Muscle layer of colon (tissue), 2 donors: ENCODE measurements around the gene TULP1.

Experiments
- H3K27ac ChIP-seq: one replicate; pipeline ENCODE4 v1.7.0; 2013; ENCODE audit warnings: low read depth, mild to moderate bottlenecking, low read length, moderate library complexity
- H3K27me3 ChIP-seq, 2 donors: one replicate each; pipeline ENCODE4 v1.7.0; 2013; ENCODE audit warnings: low read length in 2 of 2, mild to moderate bottlenecking in 2 of 2; ENCODE audit not compliant: insufficient read depth in 2 of 2, control insufficient read depth in 1 of 2
- H3K36me3 ChIP-seq: one replicate; pipeline ENCODE4 v1.7.0; 2013; ENCODE audit warnings: mild to moderate bottlenecking, low read length; ENCODE audit not compliant: insufficient read depth
- H3K4me1 ChIP-seq: one replicate; pipeline ENCODE4 v1.7.0; 2013; ENCODE audit warnings: mild to moderate bottlenecking, low read length; ENCODE audit not compliant: insufficient read depth
- H3K4me3 ChIP-seq, 2 donors: one replicate each; pipeline ENCODE4 v1.7.0; 2013; ENCODE audit warnings: low read length in 2 of 2, low read depth in 1 of 2, mild to moderate bottlenecking in 1 of 2, moderate library complexity in 1 of 2
- H3K9ac ChIP-seq: one replicate; pipeline ENCODE4 v1.7.0; 2013; ENCODE audit warnings: low read length
- H3K9me3 ChIP-seq: one replicate; pipeline ENCODE4 v1.7.0; 2013; ENCODE audit warnings: mild to moderate bottlenecking, low read length
- donor health status: abdominal sarcoma.
- donor health status: Adenocarcinoma of cecum.

Gene TULP1

GRCh38 chr6:35480176-35480575 lies 32.5 kb downstream of the TULP1 start:
- H3K27ac ChIP-seq, result no peak overlapping the region
- H3K9me3 ChIP-seq, result no peaks in the 10 kb centered on the region
- H3K4me1 ChIP-seq, result peaks cover 21% of the 10 kb centered on the region
- H3K36me3 ChIP-seq, result peaks cover 81% of the 10 kb centered on the region
- no peak overlapping the region for H3K9ac ChIP-seq
- H3K27me3 ChIP-seq, result no peaks in the 10 kb centered on the region
- H3K4me3 ChIP-seq, result no peak overlapping the region

GRCh38 chr6:35478259-35478658 lies 34.4 kb downstream of the TULP1 start:
- Histone ChIP-seq H3K4me1 (peaks cover 6% of the 10 kb centered on the region), H3K9me3 (no peaks in the 10 kb centered on the region), H3K27ac (no peak overlapping the region), H3K4me3 (no peak overlapping the region), H3K36me3 (peaks cover 78% of the 10 kb centered on the region), H3K9ac (no peak overlapping the region), H3K27me3 (no peaks in the 10 kb centered on the region)

- H3K4me1 ChIP-seq, result peaks cover 5% of the 10 kb centered on the region
- peaks cover 76% of the 10 kb centered on the region for H3K36me3 ChIP-seq
- H3K27ac ChIP-seq, result no peak overlapping the region
- no peak overlapping the region for H3K4me3 ChIP-seq
- H3K9me3 ChIP-seq, result no peaks in the 10 kb centered on the region
- H3K9ac ChIP-seq, result no peak overlapping the region
- H3K27me3 ChIP-seq, result no peaks in the 10 kb centered on the region
Observed at GRCh38 chr6:35477551-35478179, 35.0 kb downstream of the TULP1 start.

- H3K9me3 ChIP-seq, result no peaks in the 10 kb centered on the region
- no peak overlapping the region for H3K27ac ChIP-seq
- H3K9ac ChIP-seq, result no peak overlapping the region
- H3K4me1 ChIP-seq, result peaks cover 9% of the 10 kb centered on the region
- H3K4me3 ChIP-seq, result no peak overlapping the region
- H3K36me3 ChIP-seq, result peaks cover 79% of the 10 kb centered on the region
- no peaks in the 10 kb centered on the region for H3K27me3 ChIP-seq
Observed at GRCh38 chr6:35477028-35477427, 35.7 kb downstream of the TULP1 start.

- Histone ChIP-seq H3K4me1 (peaks cover 13% of the 10 kb centered on the region), H3K27ac (no peak overlapping the region), H3K36me3 (peaks cover 82% of the 10 kb centered on the region), H3K9ac (no peak overlapping the region), H3K27me3 (no peaks in the 10 kb centered on the region), H3K4me3 (no peak overlapping the region), H3K9me3 (no peaks in the 10 kb centered on the region)
Observed at GRCh38 chr6:35476004-35476403, 36.7 kb downstream of the TULP1 start.

GRCh38 chr6:35475573-35475972 lies 37.1 kb downstream of the TULP1 start:
- H3K9me3 ChIP-seq, result no peaks in the 10 kb centered on the region
- H3K36me3 ChIP-seq, result peaks cover 82% of the 10 kb centered on the region
- H3K27ac ChIP-seq, result no peak overlapping the region
- H3K4me1 ChIP-seq, result peaks cover 17% of the 10 kb centered on the region
- no peak overlapping the region for H3K9ac ChIP-seq
- no peaks in the 10 kb centered on the region for H3K27me3 ChIP-seq
- H3K4me3 ChIP-seq, result no peak overlapping the region

- Histone ChIP-seq H3K4me1 (peaks cover 22% of the 10 kb centered on the region), H3K9me3 (no peaks in the 10 kb centered on the region), H3K4me3 (no peak overlapping the region), H3K36me3 (peaks cover 84% of the 10 kb centered on the region), H3K27me3 (no peaks in the 10 kb centered on the region), H3K27ac (no peak overlapping the region), H3K9ac (no peak overlapping the region)
Observed at GRCh38 chr6:35474942-35475570, 37.6 kb downstream of the TULP1 start.

- Histone ChIP-seq H3K4me3 (no peak overlapping the region), H3K4me1 (peaks cover 29% of the 10 kb centered on the region), H3K9me3 (no peaks in the 10 kb centered on the region), H3K36me3 (peaks cover 84% of the 10 kb centered on the region), H3K27me3 (no peaks in the 10 kb centered on the region), H3K9ac (no peak overlapping the region), H3K27ac (no peak overlapping the region)
Observed at GRCh38 chr6:35474131-35474941, 38.4 kb downstream of the TULP1 start.

- H3K4me1 ChIP-seq, result peaks cover 29% of the 10 kb centered on the region
- H3K27ac ChIP-seq, result no peak overlapping the region
- H3K9me3 ChIP-seq, result no peaks in the 10 kb centered on the region
- peaks cover 79% of the 10 kb centered on the region for H3K36me3 ChIP-seq
- no peaks in the 10 kb centered on the region for H3K27me3 ChIP-seq
- H3K9ac ChIP-seq, result no peak overlapping the region
- no peak overlapping the region for H3K4me3 ChIP-seq
Observed at GRCh38 chr6:35473850-35474130, 38.9 kb downstream of the TULP1 start.

- Histone ChIP-seq H3K4me1 (peaks cover 29% of the 10 kb centered on the region), H3K36me3 (peaks cover 75% of the 10 kb centered on the region)
Observed at GRCh38 chr6:35473075-35473849, 39.4 kb downstream of the TULP1 start.

GRCh38 chr6:35471836-35472345 lies 40.8 kb downstream of the TULP1 start:
- peaks cover 62% of the 10 kb centered on the region for H3K36me3 ChIP-seq
- H3K9me3 ChIP-seq, result no peaks in the 10 kb centered on the region
- no peak overlapping the region for H3K9ac ChIP-seq
- peaks cover 29% of the 10 kb centered on the region for H3K4me1 ChIP-seq
- H3K27ac ChIP-seq, result no peak overlapping the region
- no peaks in the 10 kb centered on the region for H3K27me3 ChIP-seq
- H3K4me3 ChIP-seq, result no peak overlapping the region

More at GRCh38 chr6:35473075-35473849, 39.4 kb downstream of the TULP1 start:
- H3K9ac ChIP-seq, result no peak overlapping the region
- H3K9me3 ChIP-seq, result no peaks in the 10 kb centered on the region
- H3K4me3 ChIP-seq, result no peak overlapping the region
- H3K27me3 ChIP-seq, result no peaks in the 10 kb centered on the region
- no peak overlapping the region for H3K27ac ChIP-seq
